ENCODE results near the gene BST1.
A peak's percentile ranks its signal among the peaks of the same experiment; 100 is the strongest.
"Not testable (repeated sequence)": the region's sequence is repeated elsewhere in the genome, so short reads cannot be mapped to it uniquely, and the experiment has no call there.

BST1 gene

DNA sequence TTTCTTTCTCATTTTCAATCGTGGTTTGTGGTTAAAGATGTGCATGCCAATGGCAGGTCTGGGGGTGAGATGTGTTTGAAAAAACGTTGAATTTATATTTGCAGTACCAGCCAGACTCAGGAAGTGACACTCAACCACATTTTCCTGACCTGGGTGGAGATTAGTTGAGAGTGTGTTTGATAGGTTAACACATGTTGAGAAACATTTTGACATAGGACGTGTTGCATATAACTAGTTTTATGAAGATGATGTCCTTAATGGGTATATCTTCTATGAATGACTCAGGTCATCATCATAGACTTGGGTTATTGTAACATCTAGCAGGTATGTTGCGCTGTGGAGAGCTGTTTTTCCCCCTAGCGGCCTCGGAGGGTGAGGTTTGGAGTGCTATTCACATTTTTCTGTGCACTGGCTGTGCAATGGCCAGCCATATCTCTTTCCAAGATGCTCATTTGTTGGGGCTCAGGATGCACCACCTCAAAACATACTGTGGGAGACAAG is 53.5 kb downstream of the BST1 start:
- peak overlapping the region; percentile 39 for H3K4me3 ChIP-seq (ENCODE audit: low read length)
- peaks cover 38% of the 10 kb centered on the region for H3K4me1 ChIP-seq (ENCODE audit: control insufficient read depth, low read length)
- H3K36me3 ChIP-seq (ENCODE audit: control insufficient read depth, low read length), result no peaks in the 10 kb centered on the region
- H3K79me2 ChIP-seq (ENCODE audit: control insufficient read depth, low read length), result no peaks in the 10 kb centered on the region
- no peaks in the 10 kb centered on the region for H4K20me1 ChIP-seq (ENCODE audit: control insufficient read depth, insufficient read depth, low read depth, low read length)
- no peak for TF ChIP-seq EZH2phosphoT487 (IDR thresholded peaks at IDR 0.05; ENCODE audit: borderline replicate concordance, low read length)
- TF ChIP-seq, protein P1, sequence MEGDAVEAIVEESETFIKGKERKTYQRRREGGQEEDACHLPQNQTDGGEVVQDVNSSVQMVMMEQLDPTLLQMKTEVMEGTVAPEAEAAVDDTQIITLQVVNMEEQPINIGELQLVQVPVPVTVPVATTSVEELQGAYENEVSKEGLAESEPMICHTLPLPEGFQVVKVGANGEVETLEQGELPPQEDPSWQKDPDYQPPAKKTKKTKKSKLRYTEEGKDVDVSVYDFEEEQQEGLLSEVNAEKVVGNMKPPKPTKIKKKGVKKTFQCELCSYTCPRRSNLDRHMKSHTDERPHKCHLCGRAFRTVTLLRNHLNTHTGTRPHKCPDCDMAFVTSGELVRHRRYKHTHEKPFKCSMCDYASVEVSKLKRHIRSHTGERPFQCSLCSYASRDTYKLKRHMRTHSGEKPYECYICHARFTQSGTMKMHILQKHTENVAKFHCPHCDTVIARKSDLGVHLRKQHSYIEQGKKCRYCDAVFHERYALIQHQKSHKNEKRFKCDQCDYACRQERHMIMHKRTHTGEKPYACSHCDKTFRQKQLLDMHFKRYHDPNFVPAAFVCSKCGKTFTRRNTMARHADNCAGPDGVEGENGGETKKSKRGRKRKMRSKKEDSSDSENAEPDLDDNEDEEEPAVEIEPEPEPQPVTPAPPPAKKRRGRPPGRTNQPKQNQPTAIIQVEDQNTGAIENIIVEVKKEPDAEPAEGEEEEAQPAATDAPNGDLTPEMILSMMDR (IDR thresholded peaks at IDR 0.05; ENCODE audit: low read depth, low read length, poor library complexity, severe bottlenecking), result peak; percentile 81
- H3K9me3 ChIP-seq (ENCODE audit: control insufficient read depth, insufficient read depth, low read length), result no peaks in the 10 kb centered on the region; the same call in 1 of the 2 replicates
- no peaks in the 10 kb centered on the region for H3K27me3 ChIP-seq (ENCODE audit: control insufficient read depth, low read length)
- no peaks in the 10 kb centered on the region for H3K9me2 ChIP-seq (replicated peaks; ENCODE audit: control insufficient read depth, low read length)
- peak overlapping the region; percentile 27 for H3K27ac ChIP-seq (ENCODE audit: low read depth, low read length)
- H3F3A ChIP-seq (ENCODE audit: control insufficient read depth, insufficient read depth), result no peaks in the 10 kb centered on the region
- H3K4me2 ChIP-seq (ENCODE audit: low read length), result peak overlapping the region; percentile 54

DNA sequence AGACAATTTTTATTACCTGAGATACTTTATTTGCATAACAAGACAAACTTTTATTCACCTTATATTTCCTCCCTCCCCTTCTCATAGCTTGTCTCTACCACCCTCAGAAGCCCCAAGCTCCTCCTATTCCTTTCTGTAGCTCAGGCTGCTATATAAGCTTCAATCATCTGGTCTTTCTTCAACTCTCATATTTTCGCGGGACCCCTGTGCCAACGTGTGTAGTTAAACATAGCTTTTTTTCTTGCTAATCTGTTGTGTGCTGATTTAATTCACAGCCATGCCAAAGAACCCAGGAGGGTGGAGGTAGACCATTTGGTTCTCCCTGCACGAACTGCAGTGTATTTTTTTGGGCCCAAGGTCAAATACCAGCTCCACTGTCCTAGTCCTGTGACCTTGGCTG is 54.2 kb downstream of the BST1 start:
- no peaks in the 10 kb centered on the region for H4K20me1 ChIP-seq (ENCODE audit: control insufficient read depth, insufficient read depth, low read depth, low read length)
- TF ChIP-seq EZH2phosphoT487 (IDR thresholded peaks at IDR 0.05; ENCODE audit: borderline replicate concordance, low read length), result no peak
- TF ChIP-seq, protein P1 (IDR thresholded peaks at IDR 0.05; ENCODE audit: low read depth, low read length, poor library complexity, severe bottlenecking), result no peak
- H3K4me1 ChIP-seq (ENCODE audit: control insufficient read depth, low read length), result peaks cover 38% of the 10 kb centered on the region
- no peaks in the 10 kb centered on the region; the same call in 1 of the 2 replicates for H3K9me3 ChIP-seq (ENCODE audit: control insufficient read depth, insufficient read depth, low read length)
- no peaks in the 10 kb centered on the region for H3K27me3 ChIP-seq (ENCODE audit: control insufficient read depth, low read length)
- no peaks in the 10 kb centered on the region for H3F3A ChIP-seq (ENCODE audit: control insufficient read depth, insufficient read depth)
- peak overlapping the region; percentile 54 for H3K4me2 ChIP-seq (ENCODE audit: low read length)
- H3K27ac ChIP-seq (ENCODE audit: low read depth, low read length), result peak overlapping the region; percentile 27
- peak overlapping the region; percentile 39; the same call in 1 of the 2 replicates for H3K4me3 ChIP-seq (ENCODE audit: low read length)
- H3K9me2 ChIP-seq (replicated peaks; ENCODE audit: control insufficient read depth, low read length), result no peaks in the 10 kb centered on the region
- no peaks in the 10 kb centered on the region for H3K36me3 ChIP-seq (ENCODE audit: control insufficient read depth, low read length)
- H3K79me2 ChIP-seq (ENCODE audit: control insufficient read depth, low read length), result no peaks in the 10 kb centered on the region

DNA sequence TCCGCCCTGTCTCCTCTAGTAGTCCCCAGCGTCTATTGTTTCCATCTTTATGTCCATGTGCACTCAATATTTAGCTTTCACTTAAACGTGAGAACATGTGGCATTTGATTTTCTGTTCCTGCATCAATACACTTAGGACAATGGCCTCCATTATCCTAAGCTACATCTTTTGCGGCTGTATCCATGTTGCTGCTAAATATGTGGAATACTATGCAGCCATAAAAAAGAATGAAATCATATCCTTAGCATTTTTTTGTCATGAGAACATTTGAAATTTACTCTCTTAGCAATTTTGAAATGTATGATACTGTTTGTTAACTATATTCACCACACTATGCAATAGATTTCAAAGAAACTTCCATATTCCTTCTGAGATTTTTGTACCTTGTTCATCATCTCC is 55.4 kb downstream of the BST1 start:
- Histone ChIP-seq H3K79me2 (ENCODE audit: control insufficient read depth, low read length) (no peaks in the 10 kb centered on the region), H3K4me2 (ENCODE audit: low read length) (no peak overlapping the region), H3K4me3 (ENCODE audit: low read length) (no peak overlapping the region), H3K27ac (ENCODE audit: low read depth, low read length) (no peak overlapping the region), H3K9me2 (replicated peaks; ENCODE audit: control insufficient read depth, low read length) (no peaks in the 10 kb centered on the region), H3K9me3 (ENCODE audit: control insufficient read depth, insufficient read depth, low read length) (no peaks in the 10 kb centered on the region; the same call in 1 of the 2 replicates), H3F3A (ENCODE audit: control insufficient read depth, insufficient read depth) (no peaks in the 10 kb centered on the region), H3K4me1 (ENCODE audit: control insufficient read depth, low read length) (peaks cover 38% of the 10 kb centered on the region), H3K36me3 (ENCODE audit: control insufficient read depth, low read length) (no peaks in the 10 kb centered on the region), H4K20me1 (ENCODE audit: control insufficient read depth, insufficient read depth, low read depth, low read length) (no peaks in the 10 kb centered on the region), H3K27me3 (ENCODE audit: control insufficient read depth, low read length) (no peaks in the 10 kb centered on the region)
- TF ChIP-seq EZH2phosphoT487 (IDR thresholded peaks at IDR 0.05; ENCODE audit: borderline replicate concordance, low read length), result no peak
- TF ChIP-seq, protein P1 (IDR thresholded peaks at IDR 0.05; ENCODE audit: low read depth, low read length, poor library complexity, severe bottlenecking), result no peak

DNA sequence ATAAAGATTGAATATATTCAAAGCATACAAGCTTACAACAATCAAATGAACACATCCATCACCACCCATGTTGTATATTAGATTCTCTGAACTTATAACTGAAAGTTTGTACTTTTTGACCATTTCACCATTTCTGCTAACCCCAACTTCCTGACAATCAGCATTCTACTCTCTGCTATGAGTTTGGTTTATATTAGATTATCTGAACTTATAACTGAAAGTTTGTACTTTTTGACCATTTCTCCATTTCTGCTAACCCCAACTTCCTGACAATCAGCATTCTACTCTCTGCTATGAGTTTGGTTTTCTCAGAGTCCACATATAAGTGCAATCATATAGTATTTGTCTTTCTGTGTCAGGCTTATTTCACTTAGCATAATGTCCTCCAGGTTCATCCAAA is 59.6 kb downstream of the BST1 start:
- H3K36me3 ChIP-seq (ENCODE audit: control insufficient read depth, low read length); H3K9me3 ChIP-seq (ENCODE audit: control insufficient read depth, insufficient read depth, low read length); H3K27ac ChIP-seq (ENCODE audit: low read depth, low read length); H3K27me3 ChIP-seq (ENCODE audit: control insufficient read depth, low read length); H3K79me2 ChIP-seq (ENCODE audit: control insufficient read depth, low read length); H3K9me2 ChIP-seq (replicated peaks; ENCODE audit: control insufficient read depth, low read length); H3K4me3 ChIP-seq (ENCODE audit: low read length); H3K4me2 ChIP-seq (ENCODE audit: low read length); H4K20me1 ChIP-seq (ENCODE audit: control insufficient read depth, insufficient read depth, low read depth, low read length): not testable (repeated sequence)
- peaks cover 16% of the 10 kb centered on the region for H3F3A ChIP-seq (ENCODE audit: control insufficient read depth, insufficient read depth)
- H3K4me1 ChIP-seq (ENCODE audit: control insufficient read depth, low read length), result peaks cover 31% of the 10 kb centered on the region

All from DOHH2 (cell line).